ENCODE measurements around the gene HOXD8.

HOXD8 gene

DNA sequence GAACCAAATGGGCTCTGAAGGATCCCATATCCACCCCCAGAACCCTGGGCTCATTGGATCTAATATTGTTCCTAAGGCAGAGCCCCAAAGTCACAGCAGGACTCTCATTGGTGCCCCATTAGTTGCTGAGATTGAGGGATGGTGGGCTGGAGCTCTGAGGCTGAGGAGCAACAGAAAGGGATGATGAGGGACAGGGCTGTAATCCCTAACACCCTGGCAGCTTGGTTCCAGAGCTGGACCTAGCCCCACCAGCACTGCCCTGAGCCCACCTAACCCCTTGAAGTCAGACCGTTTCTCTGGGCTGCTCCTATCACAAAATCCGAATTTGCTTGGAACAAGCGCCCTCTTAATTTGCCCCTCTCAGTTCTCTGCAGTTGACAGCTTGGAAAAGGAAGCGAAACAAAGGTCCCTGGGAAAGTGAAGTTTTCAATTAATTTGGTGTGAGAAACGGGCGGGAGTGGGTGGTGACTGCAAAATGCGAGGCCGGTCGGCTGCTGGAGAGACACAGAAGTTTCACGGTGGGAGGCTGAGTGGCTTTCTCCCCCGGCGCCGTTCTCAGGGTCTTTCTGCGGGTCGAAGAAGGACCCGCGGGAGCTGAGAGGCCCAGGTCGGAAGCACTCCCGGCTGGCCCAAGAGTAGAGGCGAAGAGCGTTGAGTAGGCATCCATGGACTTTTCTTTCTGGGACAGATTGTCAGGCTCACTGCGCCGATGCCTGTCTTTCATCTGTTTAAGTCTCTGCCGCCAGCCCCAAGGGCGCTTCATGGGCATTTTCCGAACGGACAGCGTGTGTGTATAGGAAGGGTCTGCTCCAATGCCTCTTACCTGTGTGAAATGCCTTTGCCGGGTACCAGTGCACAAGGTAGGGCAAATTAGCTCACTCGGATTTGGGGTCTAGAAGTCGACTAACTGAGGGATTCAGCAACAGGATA lies 37.9 kb upstream of the HOXD8 start:
- no peak for DNase-seq

DNA sequence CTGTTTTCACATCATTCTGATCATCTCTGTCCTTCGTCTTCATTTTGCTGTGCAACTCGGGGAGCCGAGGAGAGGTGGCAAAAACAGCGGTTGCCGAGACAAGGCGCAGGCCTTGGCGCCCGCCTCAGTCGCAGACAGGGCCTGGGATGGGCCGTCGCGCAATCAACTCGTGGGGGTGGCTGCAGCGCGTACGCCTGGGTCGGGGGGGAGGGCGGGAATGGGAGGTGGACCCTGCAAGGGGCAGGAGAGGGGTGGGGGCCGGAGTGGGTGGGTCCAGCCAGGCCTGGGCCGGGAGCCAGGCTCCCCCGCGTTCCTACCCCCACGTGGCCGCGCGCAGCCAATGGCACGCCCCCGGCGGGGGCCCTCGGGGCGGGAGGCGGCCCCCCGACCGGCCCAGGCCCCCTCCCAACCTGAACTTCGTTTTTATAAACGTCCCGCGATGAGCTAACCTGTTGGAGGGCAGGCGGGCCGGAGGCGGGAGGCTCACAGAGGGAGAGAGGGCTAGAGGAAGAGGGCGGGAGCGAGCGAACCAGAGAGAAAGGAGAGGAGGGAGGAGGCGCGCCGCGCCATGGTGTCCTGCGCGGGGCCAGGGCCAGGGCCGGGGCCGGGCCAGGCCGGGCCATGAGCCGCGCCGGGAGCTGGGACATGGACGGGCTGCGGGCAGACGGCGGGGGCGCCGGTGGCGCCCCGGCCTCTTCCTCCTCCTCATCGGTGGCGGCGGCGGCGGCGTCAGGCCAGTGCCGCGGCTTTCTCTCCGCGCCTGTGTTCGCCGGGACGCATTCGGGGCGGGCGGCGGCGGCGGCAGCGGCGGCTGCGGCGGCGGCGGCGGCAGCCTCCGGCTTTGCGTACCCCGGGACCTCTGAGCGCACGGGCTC lies 37.0 kb upstream of the HOXD8 start, which contains the start of gene HOXD13:
HOXD13 (plus strand) TSS at position 452 of the 875 bp plus-strand sequence; CDS start at position 622, 170 bp downstream.
- DNase-seq, result no peak

DNA sequence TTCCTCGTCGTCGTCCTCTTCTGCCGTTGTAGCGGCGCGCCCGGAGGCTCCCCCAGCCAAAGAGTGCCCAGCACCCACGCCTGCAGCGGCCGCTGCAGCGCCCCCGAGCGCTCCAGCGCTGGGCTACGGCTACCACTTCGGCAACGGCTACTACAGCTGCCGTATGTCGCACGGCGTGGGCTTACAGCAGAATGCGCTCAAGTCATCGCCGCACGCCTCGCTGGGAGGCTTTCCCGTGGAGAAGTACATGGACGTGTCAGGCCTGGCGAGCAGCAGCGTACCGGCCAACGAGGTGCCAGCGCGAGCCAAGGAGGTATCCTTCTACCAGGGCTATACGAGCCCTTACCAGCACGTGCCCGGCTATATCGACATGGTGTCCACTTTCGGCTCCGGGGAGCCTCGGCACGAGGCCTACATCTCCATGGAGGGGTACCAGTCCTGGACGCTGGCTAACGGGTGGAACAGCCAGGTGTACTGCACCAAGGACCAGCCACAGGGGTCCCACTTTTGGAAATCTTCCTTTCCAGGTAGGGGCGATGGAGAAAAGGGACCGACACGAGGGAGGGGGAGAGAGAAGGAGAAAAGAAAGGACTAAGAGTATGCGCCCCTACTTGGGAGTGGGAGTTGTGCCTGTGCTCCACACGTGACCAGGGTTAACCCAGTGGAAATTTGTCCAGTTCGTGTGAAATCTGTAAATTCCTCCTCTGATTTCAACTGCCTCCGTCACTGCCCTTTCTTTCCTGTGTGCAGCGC lies 36.2 kb upstream of the HOXD8 start:
- DNase-seq, result no peak

DNA sequence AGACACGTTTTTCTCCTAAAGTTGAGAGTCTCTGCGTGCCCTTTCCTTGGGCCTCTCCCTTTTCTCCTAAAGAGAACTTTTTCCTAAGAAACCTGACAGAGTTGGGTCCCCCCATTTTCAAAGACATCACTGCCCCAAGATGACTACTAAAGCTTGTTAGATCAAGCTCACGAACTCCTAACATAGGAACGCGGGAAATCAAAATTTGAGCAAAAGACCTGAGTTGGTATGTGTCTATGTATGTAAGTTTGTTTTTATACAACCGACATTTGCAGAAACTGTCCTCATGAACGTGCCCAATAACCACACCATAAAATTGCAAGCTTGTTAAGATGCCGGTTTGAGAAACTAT lies 35.6 kb upstream of the HOXD8 start:
- DNase-seq, result no peak

DNA sequence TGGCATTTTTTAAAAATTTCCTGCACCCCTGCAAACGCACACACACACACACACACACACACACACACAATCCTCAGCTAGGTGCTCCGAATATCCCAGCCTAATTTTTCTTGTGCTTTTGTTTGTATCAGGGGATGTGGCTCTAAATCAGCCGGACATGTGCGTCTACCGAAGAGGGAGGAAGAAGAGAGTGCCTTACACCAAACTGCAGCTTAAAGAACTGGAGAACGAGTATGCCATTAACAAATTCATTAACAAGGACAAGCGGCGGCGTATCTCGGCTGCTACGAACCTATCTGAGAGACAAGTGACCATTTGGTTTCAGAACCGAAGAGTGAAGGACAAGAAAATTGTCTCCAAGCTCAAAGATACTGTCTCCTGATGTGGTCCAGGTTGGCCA lies 35.2 kb upstream of the HOXD8 start:
- no peak for DNase-seq

DNA sequence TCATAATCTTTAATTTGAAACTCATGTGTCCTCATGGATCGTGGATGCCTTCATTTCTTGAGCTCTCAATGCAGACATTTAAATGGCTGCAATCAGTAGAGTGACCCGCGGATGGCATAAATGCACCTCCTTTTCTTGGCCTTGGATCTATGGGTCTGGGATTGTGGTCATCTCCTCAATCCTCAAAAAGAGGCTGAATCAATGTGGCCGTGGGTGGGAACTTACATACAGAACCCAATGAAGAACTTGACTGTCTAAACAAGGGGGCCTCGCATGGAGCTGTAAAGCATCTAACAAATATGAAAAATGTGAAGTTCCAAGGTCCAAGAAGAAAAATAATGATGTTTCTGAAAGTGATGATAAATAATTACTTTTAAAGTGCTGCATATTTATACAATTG lies 34.1 kb upstream of the HOXD8 start:
- no peak for DNase-seq

DNA sequence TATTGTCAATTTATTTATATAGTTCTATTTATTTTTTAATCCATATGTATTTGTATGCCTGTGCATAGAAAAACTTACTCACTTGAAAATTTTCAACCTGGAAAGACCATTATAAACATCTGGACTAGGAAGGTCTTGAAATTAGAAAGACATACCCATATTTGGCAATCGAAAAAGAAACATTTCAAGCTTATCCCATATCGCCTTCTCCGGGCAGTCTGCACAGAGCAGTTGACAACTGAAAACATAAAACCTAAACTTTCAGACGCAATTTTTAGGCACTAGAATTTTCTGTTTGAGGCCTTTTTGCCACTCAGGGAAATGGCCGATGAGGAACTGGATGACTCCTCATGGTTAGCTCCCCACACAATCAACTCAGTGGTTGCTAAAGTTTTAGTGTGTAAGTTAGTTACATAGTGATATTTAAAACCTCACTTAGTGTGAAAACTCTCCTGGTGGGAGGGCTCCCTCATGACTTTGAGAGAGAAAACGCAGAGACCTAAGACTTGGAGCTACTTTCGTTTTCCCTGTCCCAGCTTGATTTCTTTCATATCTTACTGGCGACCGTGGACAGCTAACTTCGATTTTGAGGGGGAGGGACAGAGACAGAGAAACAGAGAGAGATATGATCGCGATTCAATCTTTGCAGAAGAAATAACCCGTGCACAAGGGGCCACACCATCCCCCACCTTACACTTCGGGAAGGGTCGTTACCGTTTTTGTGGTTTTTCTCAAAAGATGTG lies 33.1 kb upstream of the HOXD8 start:
- no peak for DNase-seq

DNA sequence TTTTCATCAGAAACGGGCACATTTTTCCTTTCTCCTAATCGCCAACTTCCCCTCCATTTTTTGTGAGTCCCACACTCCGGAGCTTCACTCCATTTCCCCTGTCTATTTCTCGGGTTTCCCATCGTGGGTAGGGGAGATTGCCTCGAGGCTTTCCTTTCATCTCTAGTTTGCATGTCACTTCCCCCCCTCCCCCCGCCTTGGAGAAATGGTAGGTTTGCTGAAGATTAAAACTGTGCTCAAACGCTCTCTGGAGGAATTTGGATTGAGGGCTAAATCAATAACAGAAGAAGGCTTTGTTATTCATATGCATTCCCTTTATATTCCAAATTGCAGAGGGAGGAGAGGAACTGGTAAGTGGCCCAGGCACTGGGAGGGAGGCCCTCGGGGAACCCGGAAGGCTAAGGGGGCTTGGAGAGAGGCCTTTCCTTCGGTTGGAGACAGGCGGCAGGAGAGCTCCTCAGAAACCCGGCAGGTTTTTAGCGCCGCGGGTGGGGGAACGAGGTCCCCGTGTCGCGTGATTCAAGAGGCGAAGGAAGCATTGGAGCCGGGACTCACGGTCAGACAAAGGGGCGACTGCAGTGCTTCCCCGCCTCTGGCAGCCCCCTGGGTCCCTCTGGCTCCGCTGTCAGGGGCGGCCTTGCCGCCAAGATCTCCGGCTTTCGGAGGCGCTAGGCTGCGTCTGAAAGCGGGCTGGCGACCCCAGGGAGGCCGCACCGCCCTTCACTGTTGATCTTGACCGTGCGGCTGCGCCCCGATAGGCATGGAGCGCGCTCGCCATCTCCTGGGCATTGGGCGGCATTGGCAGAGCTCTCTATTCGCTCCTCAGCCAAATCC lies 32.3 kb upstream of the HOXD8 start:
- DNase-seq, result peak; percentile 35

DNA sequence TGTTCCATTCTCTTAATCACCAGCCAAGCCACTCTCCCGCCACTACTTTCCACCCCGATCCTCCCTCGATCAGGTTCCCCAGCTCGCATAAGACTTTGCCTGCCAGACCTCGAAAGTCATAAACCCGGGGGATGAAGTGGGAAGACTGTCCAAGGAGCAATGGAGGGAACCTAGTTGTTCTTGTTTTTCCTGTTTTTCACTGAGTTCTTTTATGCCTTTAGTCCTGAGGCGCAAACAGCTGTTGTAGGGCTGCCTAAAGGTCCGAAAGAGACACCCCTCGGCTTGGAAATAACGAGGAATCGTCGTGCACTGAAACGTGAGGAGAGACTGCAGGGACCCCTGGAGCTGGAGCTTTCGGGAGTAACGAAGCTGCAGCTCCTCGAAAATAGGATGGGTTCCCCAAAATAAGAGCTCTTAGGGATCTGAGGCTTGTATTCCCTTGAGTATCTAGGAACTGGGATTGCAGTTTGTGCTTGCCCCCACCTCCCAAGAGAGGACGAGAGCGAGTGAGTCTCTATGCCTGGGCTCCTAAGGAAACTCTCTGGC lies 31.6 kb upstream of the HOXD8 start:
- no peak for DNase-seq

DNA sequence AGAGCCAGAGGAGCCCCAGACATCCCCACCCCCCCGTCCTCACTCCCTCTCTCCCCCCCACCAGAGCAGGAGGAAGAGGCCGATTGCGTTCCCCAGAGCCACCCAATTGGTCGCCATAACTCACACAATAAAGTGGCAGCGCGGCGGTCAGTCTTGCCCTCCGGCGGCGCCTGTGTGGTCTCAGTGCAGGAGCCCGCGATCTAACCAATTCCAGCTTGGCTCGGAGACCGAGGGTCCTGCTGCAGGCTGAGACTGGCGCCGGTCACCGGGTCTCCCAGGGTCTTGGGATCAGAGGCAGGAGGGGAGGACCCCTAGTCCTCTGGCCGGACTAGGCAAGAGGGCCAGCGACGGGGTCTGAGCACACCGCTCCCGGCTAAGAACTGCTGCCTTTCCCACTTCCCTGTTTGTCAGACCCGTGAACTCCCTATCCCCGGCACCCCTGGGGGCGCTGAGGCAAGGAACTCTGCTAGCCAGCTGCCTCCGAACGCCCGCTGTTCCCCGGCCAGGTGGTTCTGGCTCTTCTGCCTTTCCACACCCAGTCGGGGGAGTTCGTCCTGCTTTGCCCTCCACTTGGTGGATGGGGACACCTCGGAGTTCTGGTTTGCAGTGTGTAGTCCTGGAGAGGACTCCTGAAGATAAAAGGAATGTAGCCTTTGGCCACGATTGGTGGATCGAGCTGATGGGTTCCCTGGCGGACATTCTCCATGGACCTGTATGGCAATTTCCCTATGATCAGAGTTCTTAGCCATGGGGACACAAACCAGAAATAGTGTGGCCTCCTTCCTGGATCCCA lies 30.9 kb upstream of the HOXD8 start:
- no peak for DNase-seq

DNA sequence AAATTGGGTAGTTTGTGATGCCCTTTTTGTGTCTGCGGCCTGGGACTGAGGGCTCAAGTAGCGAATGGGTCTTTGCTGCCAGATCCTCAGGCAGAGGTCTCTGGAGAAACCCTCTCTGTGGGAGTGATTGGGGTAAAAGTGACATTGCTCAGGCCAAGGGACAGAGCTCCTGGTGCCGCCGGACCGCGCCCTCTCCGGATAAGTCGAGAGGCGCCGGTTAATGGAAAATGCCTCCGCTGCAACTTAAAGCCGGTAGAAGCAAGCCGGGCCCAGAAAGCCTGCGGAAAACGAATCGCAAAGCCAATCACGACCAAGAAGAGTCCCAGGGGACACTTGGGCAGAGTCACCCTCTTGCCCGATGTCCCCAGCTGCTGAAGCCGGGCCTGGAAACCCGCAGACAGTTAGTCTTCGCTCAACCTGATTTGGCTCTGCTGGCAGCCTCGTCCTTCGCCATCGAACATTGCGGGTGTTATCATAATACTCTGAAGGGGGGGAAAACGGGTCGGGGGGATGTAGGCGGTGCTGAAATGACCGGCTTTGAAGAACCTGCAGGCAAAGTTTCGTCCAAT lies 30.3 kb upstream of the HOXD8 start:
- no peak for DNase-seq

DNA sequence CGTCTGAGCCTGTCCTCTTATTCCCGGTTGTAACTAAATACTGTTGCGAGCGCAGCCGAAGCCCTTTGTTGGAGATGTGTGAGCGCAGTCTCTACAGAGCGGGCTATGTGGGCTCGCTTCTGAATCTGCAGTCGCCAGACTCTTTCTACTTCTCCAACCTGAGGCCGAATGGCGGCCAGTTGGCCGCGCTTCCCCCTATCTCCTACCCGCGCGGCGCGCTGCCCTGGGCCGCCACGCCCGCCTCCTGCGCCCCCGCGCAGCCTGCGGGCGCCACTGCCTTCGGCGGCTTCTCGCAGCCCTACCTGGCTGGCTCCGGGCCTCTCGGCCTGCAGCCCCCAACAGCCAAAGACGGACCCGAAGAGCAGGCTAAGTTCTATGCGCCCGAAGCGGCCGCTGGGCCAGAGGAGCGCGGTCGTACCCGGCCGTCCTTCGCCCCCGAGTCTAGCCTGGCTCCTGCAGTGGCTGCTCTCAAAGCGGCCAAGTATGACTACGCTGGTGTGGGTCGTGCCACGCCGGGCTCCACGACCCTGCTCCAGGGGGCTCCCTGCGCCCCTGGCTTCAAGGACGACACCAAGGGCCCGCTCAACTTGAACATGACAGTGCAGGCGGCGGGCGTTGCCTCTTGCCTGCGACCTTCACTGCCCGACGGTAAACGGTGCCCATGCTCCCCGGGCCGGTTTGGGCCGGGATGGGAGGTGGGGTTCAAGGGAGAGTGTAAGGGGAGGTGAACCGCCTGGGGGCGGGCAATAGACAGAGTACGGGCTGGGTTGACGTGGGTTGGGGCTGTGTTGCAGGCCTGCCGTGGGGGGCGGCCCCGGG lies 29.6 kb upstream of the HOXD8 start, which contains the start of gene HOXD12:
HOXD12 (plus strand) TSS at position 68 of the 819 bp plus-strand sequence; CDS start at position 75, 7 bp downstream.
- no peak for DNase-seq

DNA sequence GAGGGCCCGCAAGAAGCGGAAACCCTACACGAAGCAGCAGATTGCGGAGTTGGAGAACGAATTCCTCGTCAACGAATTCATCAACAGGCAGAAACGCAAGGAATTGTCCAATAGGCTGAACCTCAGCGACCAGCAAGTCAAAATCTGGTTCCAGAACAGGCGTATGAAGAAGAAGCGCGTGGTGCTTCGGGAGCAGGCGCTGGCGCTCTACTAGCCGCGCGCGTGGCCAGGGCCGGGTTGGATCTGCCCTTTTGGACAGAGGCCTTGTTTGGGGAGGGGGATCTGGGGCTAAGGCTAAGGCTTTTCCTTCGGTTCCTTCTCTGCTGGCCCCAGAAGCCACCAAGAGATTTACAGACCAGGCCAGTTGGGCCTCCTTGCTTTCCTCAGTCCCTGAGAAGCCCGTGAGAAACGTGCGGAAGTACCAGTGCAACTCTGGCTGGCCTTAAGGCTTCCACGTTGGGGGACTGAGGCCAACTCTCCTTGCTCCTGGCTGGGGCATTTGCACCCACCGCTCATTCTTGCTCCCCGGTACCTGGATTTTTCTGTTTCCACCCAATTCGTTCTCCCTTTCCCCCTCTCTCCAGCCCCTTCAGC lies 28.9 kb upstream of the HOXD8 start:
- DNase-seq, result no peak

DNA sequence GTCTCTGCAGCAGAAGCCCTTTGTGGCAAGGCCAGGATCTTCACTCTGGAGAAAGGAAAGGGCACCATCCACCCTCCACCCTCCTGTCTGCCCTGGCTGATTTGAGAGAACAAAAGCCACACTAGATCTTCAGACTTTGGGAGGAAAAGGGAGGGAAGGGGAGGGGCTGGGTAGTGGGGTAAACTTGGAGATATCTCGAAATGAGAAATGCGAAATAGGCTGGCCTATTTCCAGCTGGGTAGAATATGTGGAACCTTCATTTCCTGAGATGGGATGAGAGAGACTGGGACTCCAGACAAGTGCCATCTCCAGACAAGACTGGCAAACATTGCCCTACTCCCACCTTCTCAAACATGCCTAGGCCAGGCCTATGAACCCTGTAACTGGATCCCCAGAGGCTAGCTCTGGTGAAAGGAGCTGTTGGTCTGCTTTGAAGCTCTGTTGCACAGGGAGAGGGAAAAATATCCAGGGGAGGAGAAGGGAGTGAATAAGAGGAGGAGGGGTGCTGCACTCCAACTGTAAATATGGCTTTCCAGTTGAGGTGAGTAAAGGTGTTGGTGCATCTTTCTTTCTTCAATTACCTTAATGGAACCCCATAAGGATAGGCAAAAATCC lies 28.2 kb upstream of the HOXD8 start:
- no peak for DNase-seq

DNA sequence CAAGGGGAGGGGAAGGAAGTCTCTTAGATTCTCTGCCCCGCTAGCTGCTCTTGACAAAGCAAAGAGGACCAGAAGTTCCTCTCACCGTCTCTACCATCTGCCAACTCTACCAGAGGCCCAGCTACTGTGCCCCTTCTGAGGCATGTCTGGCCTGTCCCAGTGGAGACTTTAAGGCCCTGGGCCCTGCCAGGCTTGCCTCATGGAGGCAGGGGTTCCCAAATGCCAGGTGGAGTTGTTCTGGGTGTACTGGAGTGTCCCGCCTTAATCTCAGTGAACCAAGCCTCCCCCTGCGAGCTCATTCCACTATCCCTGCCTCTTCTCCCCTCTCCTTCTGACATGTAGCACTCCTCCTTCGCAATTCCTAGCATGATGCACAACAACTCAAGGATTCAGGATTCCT lies 27.7 kb upstream of the HOXD8 start:
- DNase-seq, result no peak

DNA sequence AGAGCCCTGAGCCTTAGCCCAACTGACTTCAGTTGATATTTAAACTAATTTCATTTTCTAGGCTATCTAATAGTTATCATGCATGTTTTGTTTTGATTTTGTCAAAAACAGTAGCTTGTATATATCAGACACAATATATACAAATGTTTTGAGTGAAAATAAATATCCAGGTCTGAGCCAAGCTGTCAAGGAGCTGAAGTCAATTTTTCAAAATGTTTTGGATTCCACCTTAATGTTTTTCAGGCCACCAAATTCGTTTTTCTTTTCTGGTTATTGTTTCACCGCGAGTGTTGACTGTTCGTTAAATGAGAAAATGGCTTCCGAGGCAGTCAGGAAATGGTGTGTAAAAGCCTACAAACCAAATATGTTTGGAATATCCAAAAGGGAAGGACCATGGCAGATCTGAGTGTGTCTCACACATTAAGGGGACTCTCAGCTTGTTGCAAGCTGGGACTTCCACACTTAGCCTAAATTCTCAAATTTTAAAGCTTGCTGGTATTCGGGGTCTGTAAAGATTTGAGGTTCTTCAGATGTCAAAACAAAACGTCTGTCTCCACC lies 27.1 kb upstream of the HOXD8 start:
- DNase-seq, result no peak

DNA sequence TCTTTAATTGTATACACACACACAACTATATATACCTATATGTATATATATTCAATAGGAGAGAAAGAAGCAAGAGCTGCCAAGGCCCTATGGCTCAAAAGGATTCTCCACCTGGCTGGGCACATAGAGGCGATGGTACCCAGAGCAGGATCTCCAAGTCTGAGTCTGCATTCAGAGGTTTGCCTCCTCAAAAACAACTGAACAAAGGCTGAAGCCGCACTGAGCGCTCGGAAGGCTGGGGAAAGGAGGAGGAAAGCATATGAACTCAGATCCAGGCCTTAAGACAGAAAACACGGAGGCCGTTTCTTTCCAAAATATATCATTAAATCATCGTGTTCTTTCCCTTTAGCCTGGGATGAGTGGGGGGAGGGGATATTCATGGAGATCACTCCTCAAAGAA lies 26.3 kb upstream of the HOXD8 start:
- no peak for DNase-seq

Data from activated T-cell treated with anti-CD3 and anti-CD28 coated beads for 4 hours (primary cell).